Keratinocyte (primary cell): ENCODE measurements around the gene DPYD. TPM values are rescaled to one million over a fixed set of nuclear protein-coding genes. Genes with fewer than 3 reads are reported as not detected.

ENCODE experiments used
- DNase-seq: peaks from one replicate; pipeline ENCODE4 v3.0.0-alpha.2; 2011; ENCODE audit warnings: low read depth, missing footprints, low spot score
- FAIRE-seq: peaks from 2 replicates; lab custom pipeline; 2011; peaks lifted over from hg19 to GRCh38; lab: Jason Lieb, UNC
- H2AFZ ChIP-seq: 2 replicates; pipeline ENCODE4 v1.6.0; 2012; ENCODE audit warnings: low read length, control low read depth, inconsistent platforms; ENCODE audit not compliant: control insufficient read depth
- H3K27ac ChIP-seq: 2 replicates; pipeline ENCODE4 v1.5.1; 2011; ENCODE audit warnings: low read length; ENCODE audit not compliant: control insufficient read depth, insufficient read depth
- H3K27me3 ChIP-seq: 3 replicates; pipeline ENCODE4 v1.6.0; 2011; ENCODE audit warnings: low read length; ENCODE audit not compliant: control insufficient read depth, insufficient read depth; ENCODE audit errors: extremely low read depth
- H3K36me3 ChIP-seq, 2 experiments: 2 replicates in 1 of 2; 3 replicates in 1 of 2; pipeline ENCODE4 v1.5.1; 2011; ENCODE audit warnings: low read length in 2 of 2, mild to moderate bottlenecking in 1 of 2; ENCODE audit not compliant: control insufficient read depth in 2 of 2, insufficient read depth in 2 of 2; ENCODE audit errors: extremely low read depth in 1 of 2
- H3K4me1 ChIP-seq: 3 replicates; pipeline ENCODE4 v1.5.1; 2011; ENCODE audit warnings: low read length; ENCODE audit not compliant: control insufficient read depth, insufficient read depth; ENCODE audit errors: extremely low read depth
- H3K4me2 ChIP-seq: 3 replicates; pipeline ENCODE4 v1.6.0; 2011; ENCODE audit warnings: low read depth, low read length; ENCODE audit not compliant: control insufficient read depth, insufficient read depth; ENCODE audit errors: extremely low read depth
- H3K4me3 ChIP-seq, 3 experiments: fragments of 200-600 bp in 1 of 3; sonication (generic) in 1 of 3; 2 replicates in 2 of 3; 3 replicates in 1 of 3; pipeline ENCODE4 v1.5.1; 2011 to 2016; ENCODE audit warnings: low read length in 3 of 3, mild to moderate bottlenecking in 3 of 3, control low read depth in 2 of 3, inconsistent platforms in 1 of 3, low read depth in 1 of 3, mixed read lengths in 1 of 3, mixed run types in 1 of 3, moderate library complexity in 1 of 3; ENCODE audit not compliant: control insufficient read depth in 2 of 3, insufficient read depth in 2 of 3; ENCODE audit errors: extremely low read depth in 1 of 3
- H3K79me2 ChIP-seq: 2 replicates; pipeline ENCODE4 v1.6.0; 2012; ENCODE audit warnings: low read length; ENCODE audit not compliant: control insufficient read depth, insufficient read depth
- H3K9ac ChIP-seq: 3 replicates; pipeline ENCODE4 v1.6.0; 2011; ENCODE audit warnings: low read length; ENCODE audit not compliant: control insufficient read depth, insufficient read depth; ENCODE audit errors: extremely low read depth
- H3K9me1 ChIP-seq: 3 replicates; pipeline ENCODE4 v1.6.0; 2011; ENCODE audit warnings: low read length; ENCODE audit not compliant: control insufficient read depth, insufficient read depth; ENCODE audit errors: extremely low read depth
- H3K9me3 ChIP-seq: 2 replicates; pipeline ENCODE4 v1.5.1; 2012; ENCODE audit warnings: low read depth, low read length; ENCODE audit not compliant: control insufficient read depth
- H4K20me1 ChIP-seq: 3 replicates; pipeline ENCODE4 v1.6.0; 2011; ENCODE audit warnings: low read length; ENCODE audit not compliant: control insufficient read depth, insufficient read depth; ENCODE audit errors: extremely low read depth
- EZH2 ChIP-seq: IDR thresholded peaks from one replicate; pipeline ENCODE4 v1.6.1; 2012; ENCODE audit warnings: inconsistent platforms, mild to moderate bottlenecking, low read length, moderate library complexity
- dilution Hi-C: fragments of 300-500 bp; cut with MboI; formaldehyde crosslinking; loops from one replicate; pipeline ENCODE4 v1.7.0; 2020; ENCODE audit warnings: low sequenced_read_pairs; ENCODE audit not compliant: extremely low pct_ligation_motif_present
- polyA plus RNA-seq, 5 experiments: library from polyadenylated mRNA; depleted of rRNA in 3 of 5; stranded (reverse) in 3 of 5; stranded (forward) in 1 of 5; unstranded in 1 of 5; fragments of >200 nt; gene quantifications; 1 replicate in 1 of 5; 2 replicates in 3 of 5; 3 replicates in 1 of 5; pipeline versions ENCODE4 v1.2.1 to v1.2.3, GENCODE V29; 2011 to 2012; ENCODE audit warnings: missing spikeins in 2 of 5, low read depth in 1 of 5, low replicate concordance in 1 of 5
- TF ChIP-seq, protein P1 (sequence below), 3 experiments: IDR thresholded peaks in 1 of 3; conservative IDR thresholded peaks in 1 of 3; optimal IDR thresholded peaks in 1 of 3; 2 replicates in 2 of 3; 3 replicates in 1 of 3; pipeline versions ENCODE3 to v1.5.1; 2011; ENCODE audit warnings: low read length in 3 of 3, mild to moderate bottlenecking in 3 of 3, moderate library complexity in 2 of 3, control low read depth in 1 of 3, inconsistent platforms in 1 of 3; ENCODE audit not compliant: insufficient read depth in 2 of 3; ENCODE audit errors: extremely low read depth in 1 of 3

The DPYD gene
- polyA plus RNA-seq, 1 donor (not counting 4 experiments of a cell fraction or from before 2014, with no cell fraction given): 1.9 TPM

DNA sequence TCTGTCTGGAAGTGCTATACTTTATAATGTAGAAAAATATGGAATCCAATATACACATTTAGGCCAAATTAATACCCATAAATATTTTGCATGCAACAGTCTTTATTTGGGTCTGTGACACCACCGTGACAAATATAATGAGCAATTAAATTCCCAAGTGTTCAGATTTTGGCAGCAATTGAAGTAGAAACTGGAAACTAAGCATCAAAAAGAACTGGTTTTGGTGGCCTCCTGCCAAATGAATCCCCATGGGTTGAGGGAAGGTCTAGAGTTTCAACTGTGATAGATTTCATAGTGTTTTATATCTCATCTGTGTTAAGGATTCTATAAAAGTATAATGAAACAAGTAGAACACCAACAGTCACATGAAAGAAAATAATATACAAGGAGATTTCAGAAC lies 88.4 kb downstream of the DPYD start:
- H3K27me3 ChIP-seq: no peaks in the 10 kb centered on the region
- H3K4me3 ChIP-seq: no peak overlapping the region
- no peaks in the 10 kb centered on the region for H3K36me3 ChIP-seq
- H3K9me3 ChIP-seq: no peaks in the 10 kb centered on the region
- no peak overlapping the region for H3K9ac ChIP-seq
- H3K4me2 ChIP-seq: no peak overlapping the region
- H3K4me1 ChIP-seq: no peaks in the 10 kb centered on the region
- FAIRE-seq (no peak), DNase-seq (no peak)
- dilution Hi-C loops: no loop called here
- H4K20me1 ChIP-seq: no peaks in the 10 kb centered on the region
- H3K27ac ChIP-seq: no peak overlapping the region
- TF ChIP-seq EZH2: no peak
- TF ChIP-seq, protein P1, sequence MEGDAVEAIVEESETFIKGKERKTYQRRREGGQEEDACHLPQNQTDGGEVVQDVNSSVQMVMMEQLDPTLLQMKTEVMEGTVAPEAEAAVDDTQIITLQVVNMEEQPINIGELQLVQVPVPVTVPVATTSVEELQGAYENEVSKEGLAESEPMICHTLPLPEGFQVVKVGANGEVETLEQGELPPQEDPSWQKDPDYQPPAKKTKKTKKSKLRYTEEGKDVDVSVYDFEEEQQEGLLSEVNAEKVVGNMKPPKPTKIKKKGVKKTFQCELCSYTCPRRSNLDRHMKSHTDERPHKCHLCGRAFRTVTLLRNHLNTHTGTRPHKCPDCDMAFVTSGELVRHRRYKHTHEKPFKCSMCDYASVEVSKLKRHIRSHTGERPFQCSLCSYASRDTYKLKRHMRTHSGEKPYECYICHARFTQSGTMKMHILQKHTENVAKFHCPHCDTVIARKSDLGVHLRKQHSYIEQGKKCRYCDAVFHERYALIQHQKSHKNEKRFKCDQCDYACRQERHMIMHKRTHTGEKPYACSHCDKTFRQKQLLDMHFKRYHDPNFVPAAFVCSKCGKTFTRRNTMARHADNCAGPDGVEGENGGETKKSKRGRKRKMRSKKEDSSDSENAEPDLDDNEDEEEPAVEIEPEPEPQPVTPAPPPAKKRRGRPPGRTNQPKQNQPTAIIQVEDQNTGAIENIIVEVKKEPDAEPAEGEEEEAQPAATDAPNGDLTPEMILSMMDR (optimal IDR thresholded peaks at IDR 0.05 in 1 of 3, IDR thresholded peaks at IDR 0.05 in 1 of 3, conservative IDR thresholded peaks at IDR 0.05 in 1 of 3; ENCODE audit: extremely low read depth in 1 of 3, insufficient read depth in 2 of 3, low read length in 3 of 3): no peak
- H3K9me1 ChIP-seq: no peaks in the 10 kb centered on the region
- H2AFZ ChIP-seq: no peak overlapping the region
- no peaks in the 10 kb centered on the region for H3K79me2 ChIP-seq

DNA sequence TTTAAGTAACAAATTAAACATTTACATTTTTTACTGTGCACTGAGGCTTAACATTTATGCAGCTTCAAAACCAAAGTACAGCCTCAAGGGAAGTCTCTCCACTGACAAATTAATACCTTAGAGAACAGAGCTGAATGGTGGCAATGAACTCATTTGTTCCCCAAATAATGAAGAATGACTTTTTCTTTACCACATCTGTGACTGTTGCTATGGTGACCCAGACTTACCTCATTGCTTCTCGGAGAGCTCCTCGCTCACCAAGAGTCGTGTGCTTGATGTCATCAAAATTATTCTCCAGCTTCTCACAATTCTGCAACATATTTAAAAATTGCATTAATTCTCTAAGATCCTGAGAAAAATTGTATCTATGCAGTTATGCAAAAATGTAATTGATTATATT lies 92.9 kb downstream of the DPYD start:
- FAIRE-seq (no peak), DNase-seq (no peak)
- Histone ChIP-seq H3K79me2 (no peaks in the 10 kb centered on the region), H2AFZ (no peak overlapping the region), H3K36me3 (no peaks in the 10 kb centered on the region), H4K20me1 (no peaks in the 10 kb centered on the region), H3K27me3 (no peaks in the 10 kb centered on the region), H3K4me3 (no peak overlapping the region), H3K9me1 (no peaks in the 10 kb centered on the region), H3K4me2 (no peak overlapping the region), H3K4me1 (no peaks in the 10 kb centered on the region), H3K9me3 (no peaks in the 10 kb centered on the region), H3K27ac (no peak overlapping the region), H3K9ac (no peak overlapping the region)
- dilution Hi-C loops: no loop called here
- TF ChIP-seq, protein P1 (optimal IDR thresholded peaks at IDR 0.05 in 1 of 3, IDR thresholded peaks at IDR 0.05 in 1 of 3, conservative IDR thresholded peaks at IDR 0.05 in 1 of 3; ENCODE audit: extremely low read depth in 1 of 3, insufficient read depth in 2 of 3, low read length in 3 of 3): no peak
- TF ChIP-seq EZH2: no peak
